ENCODE results near the gene TAC3. TPM values are rescaled to one million over a fixed set of nuclear protein-coding genes. Genes with fewer than 3 reads are reported as not detected.
"Not testable (repeated sequence)": the region's sequence is repeated elsewhere in the genome, so short reads cannot be mapped to it uniquely, and the experiment has no call there.

TAC3 gene
- polyA plus RNA-seq: 13.5 TPM
- long read RNA-seq, donor 1, partial matches to known transcripts: 0 of 3 reads
- long read RNA-seq, donor 1, other reads (novel, unspliced or antisense): 0 of 3 reads
- long read RNA-seq, donor 2, transcript TAC3-209 (7 exons, 816 nt): major isoform, 5 of 5 reads
- long read RNA-seq, donor 2, partial matches to known transcripts: 0 of 5 reads
- long read RNA-seq, donor 2, other reads (novel, unspliced or antisense): 0 of 5 reads
- long read RNA-seq, donor 3: 0 reads
- long read RNA-seq, donor 4: 0 reads
- long read RNA-seq, donor 5, transcript TAC3-209 (7 exons, 816 nt): major isoform, 5 of 5 reads
- long read RNA-seq, donor 5, partial matches to known transcripts: 0 of 5 reads
- long read RNA-seq, donor 5, other reads (novel, unspliced or antisense): 0 of 5 reads
- long read RNA-seq, donor 6, partial matches to known transcripts: 0 of 1 reads
- long read RNA-seq, donor 6, other reads (novel, unspliced or antisense): 0 of 1 reads
- long read RNA-seq, donor 7, partial matches to known transcripts: 6 of 10 reads
- long read RNA-seq, donor 7, other reads (novel, unspliced or antisense): 0 of 10 reads
- long read RNA-seq, donor 8, transcript TAC3-209 (7 exons, 816 nt): major isoform, 10 of 10 reads
- long read RNA-seq, donor 8, partial matches to known transcripts: 0 of 10 reads
- long read RNA-seq, donor 8, other reads (novel, unspliced or antisense): 0 of 10 reads
- long read RNA-seq, donor 9, transcript TAC3-209 (7 exons, 816 nt): major isoform, 6 of 6 reads
- long read RNA-seq, donor 9, partial matches to known transcripts: 0 of 6 reads
- long read RNA-seq, donor 9, other reads (novel, unspliced or antisense): 0 of 6 reads
- long read RNA-seq, donor 10, partial matches to known transcripts: 0 of 5 reads
- long read RNA-seq, donor 10, other reads (novel, unspliced or antisense): 0 of 5 reads
- long read RNA-seq, donor 11, partial matches to known transcripts: 0 of 3 reads
- long read RNA-seq, donor 11, other reads (novel, unspliced or antisense): 0 of 3 reads

GRCh38 chr12:57016348-57016747, at the start of gene TAC3:
TSS of gene TAC3 (minus strand) at chr12:57016529. CDS start at chr12:57015797, 732 bp downstream.
- DNase-seq: no peak
- WGBS (ENCODE audit: insufficient coverage, low lambda C conversion rate): 0% methylated on average over 1 of the region's 6 CpGs
- H3K27me3 ChIP-seq (ENCODE audit: control insufficient read depth, insufficient read depth, low read length): peaks cover 2% of the 10 kb centered on the region
- H3K4me3 ChIP-seq (ENCODE audit: low read length): no peak within 1 kb of the TSS
- no peak within 1 kb of the TSS for H3K27ac ChIP-seq (ENCODE audit: low read length)
- no peaks in the 10 kb centered on the region for H3K4me1 ChIP-seq (ENCODE audit: control insufficient read depth, insufficient read depth, low read length)
- no peaks in the 10 kb centered on the region for H3K9me3 ChIP-seq (ENCODE audit: control insufficient read depth, low read depth, low read length)
- H3K36me3 ChIP-seq (ENCODE audit: control insufficient read depth, insufficient read depth, low read length): no peaks in the 10 kb centered on the region

GRCh38 chr12:57063991-57064685, 47.8 kb upstream of the TAC3 start:
- no peaks in the 10 kb centered on the region for H3K27me3 ChIP-seq (ENCODE audit: control insufficient read depth, insufficient read depth, low read length)
- DNase-seq: no peak
- H3K27ac ChIP-seq (ENCODE audit: low read length): no peak overlapping the region
- peaks cover 13% of the 10 kb centered on the region for H3K4me1 ChIP-seq (ENCODE audit: control insufficient read depth, insufficient read depth, low read length)
- 95% methylated on average over 2 of the region's 5 CpGs for WGBS (ENCODE audit: insufficient coverage, low lambda C conversion rate)
- no peak overlapping the region for H3K4me3 ChIP-seq (ENCODE audit: low read length)
- no peaks in the 10 kb centered on the region for H3K9me3 ChIP-seq (ENCODE audit: control insufficient read depth, low read depth, low read length)
- peaks cover 15% of the 10 kb centered on the region for H3K36me3 ChIP-seq (ENCODE audit: control insufficient read depth, insufficient read depth, low read length)

- no CpG with 5 or more reads among the region's 1 CpG for WGBS (ENCODE audit: insufficient coverage, low lambda C conversion rate)
- Histone ChIP-seq H3K27ac (ENCODE audit: low read length) (no peak overlapping the region), H3K9me3 (ENCODE audit: control insufficient read depth, low read depth, low read length) (no peaks in the 10 kb centered on the region)
Measured at GRCh38 chr12:57058454-57058853, 42.1 kb upstream of the TAC3 start.

GRCh38 chr12:57057067-57057751, 40.9 kb upstream of the TAC3 start:
- Histone ChIP-seq H3K27ac (ENCODE audit: low read length) (peak overlapping the region; percentile 18), H3K36me3 (ENCODE audit: control insufficient read depth, insufficient read depth, low read length) (peaks cover 11% of the 10 kb centered on the region), H3K4me1 (ENCODE audit: control insufficient read depth, insufficient read depth, low read length) (peaks cover 32% of the 10 kb centered on the region), H3K4me3 (ENCODE audit: low read length) (no peak overlapping the region), H3K27me3 (ENCODE audit: control insufficient read depth, insufficient read depth, low read length) (no peaks in the 10 kb centered on the region), H3K9me3 (ENCODE audit: control insufficient read depth, low read depth, low read length) (no peaks in the 10 kb centered on the region)
- WGBS (ENCODE audit: insufficient coverage, low lambda C conversion rate): 100% methylated on average over 1 of the region's 6 CpGs
- peak; percentile 27 to 50 for DNase-seq

More at GRCh38 chr12:57058454-57058853, 42.1 kb upstream of the TAC3 start:
- DNase-seq: no peak
- Histone ChIP-seq H3K4me1 (ENCODE audit: control insufficient read depth, insufficient read depth, low read length) (peaks cover 32% of the 10 kb centered on the region), H3K36me3 (ENCODE audit: control insufficient read depth, insufficient read depth, low read length) (peaks cover 11% of the 10 kb centered on the region), H3K27me3 (ENCODE audit: control insufficient read depth, insufficient read depth, low read length) (no peaks in the 10 kb centered on the region), H3K4me3 (ENCODE audit: low read length) (no peak overlapping the region)

GRCh38 chr12:57055824-57056223, 39.5 kb upstream of the TAC3 start:
- Histone ChIP-seq H3K27ac (ENCODE audit: low read length) (no peak overlapping the region), H3K9me3 (ENCODE audit: control insufficient read depth, low read depth, low read length) (no peaks in the 10 kb centered on the region), H3K4me1 (ENCODE audit: control insufficient read depth, insufficient read depth, low read length) (peaks cover 39% of the 10 kb centered on the region), H3K27me3 (ENCODE audit: control insufficient read depth, insufficient read depth, low read length) (no peaks in the 10 kb centered on the region), H3K36me3 (ENCODE audit: control insufficient read depth, insufficient read depth, low read length) (peaks cover 11% of the 10 kb centered on the region), H3K4me3 (ENCODE audit: low read length) (no peak overlapping the region)
- no peak for DNase-seq
- WGBS (ENCODE audit: insufficient coverage, low lambda C conversion rate): no CpG with 5 or more reads among the region's 3 CpGs

- H3K9me3 ChIP-seq (ENCODE audit: control insufficient read depth, low read depth, low read length); H3K4me3 ChIP-seq (ENCODE audit: low read length); H3K36me3 ChIP-seq (ENCODE audit: control insufficient read depth, insufficient read depth, low read length); H3K27me3 ChIP-seq (ENCODE audit: control insufficient read depth, insufficient read depth, low read length); H3K27ac ChIP-seq (ENCODE audit: low read length); DNase-seq: not testable (repeated sequence)
- peaks cover 32% of the 10 kb centered on the region for H3K4me1 ChIP-seq (ENCODE audit: control insufficient read depth, insufficient read depth, low read length)
- 100% methylated on average over 1 of the region's 4 CpGs for WGBS (ENCODE audit: insufficient coverage, low lambda C conversion rate)
Measured at GRCh38 chr12:57053901-57054300, 37.6 kb upstream of the TAC3 start.

- peaks cover 26% of the 10 kb centered on the region for H3K4me1 ChIP-seq (ENCODE audit: control insufficient read depth, insufficient read depth, low read length)
- H3K36me3 ChIP-seq (ENCODE audit: control insufficient read depth, insufficient read depth, low read length); H3K4me3 ChIP-seq (ENCODE audit: low read length); H3K27me3 ChIP-seq (ENCODE audit: control insufficient read depth, insufficient read depth, low read length); H3K9me3 ChIP-seq (ENCODE audit: control insufficient read depth, low read depth, low read length); DNase-seq; H3K27ac ChIP-seq (ENCODE audit: low read length): not testable (repeated sequence)
- WGBS (ENCODE audit: insufficient coverage, low lambda C conversion rate): no CpG with 5 or more reads among the region's 4 CpGs
Measured at GRCh38 chr12:57053146-57053545, 36.8 kb upstream of the TAC3 start.

- H3K4me3 ChIP-seq (ENCODE audit: low read length): peak overlapping the region; percentile 54
- peaks cover 34% of the 10 kb centered on the region for H3K4me1 ChIP-seq (ENCODE audit: control insufficient read depth, insufficient read depth, low read length)
- DNase-seq: peak; percentile 33 to 74
- no CpG with 5 or more reads among the region's 1 CpG for WGBS (ENCODE audit: insufficient coverage, low lambda C conversion rate)
- peak overlapping the region; percentile 81 for H3K27ac ChIP-seq (ENCODE audit: low read length)
- no peaks in the 10 kb centered on the region for H3K9me3 ChIP-seq (ENCODE audit: control insufficient read depth, low read depth, low read length)
- H3K27me3 ChIP-seq (ENCODE audit: control insufficient read depth, insufficient read depth, low read length): no peaks in the 10 kb centered on the region
- H3K36me3 ChIP-seq (ENCODE audit: control insufficient read depth, insufficient read depth, low read length): peaks cover 19% of the 10 kb centered on the region
Measured at GRCh38 chr12:57051011-57051410, 34.7 kb upstream of the TAC3 start.

GRCh38 chr12:57049890-57050289, 33.6 kb upstream of the TAC3 start, which contains the start of gene MYO1A:
TSS of gene MYO1A (minus strand) at chr12:57050129. CDS start at chr12:57048323, 1,806 bp downstream.
- H3K9me3 ChIP-seq (ENCODE audit: control insufficient read depth, low read depth, low read length): no peaks in the 10 kb centered on the region
- peaks cover 38% of the 10 kb centered on the region for H3K4me1 ChIP-seq (ENCODE audit: control insufficient read depth, insufficient read depth, low read length)
- peak; percentile 78 to 88 for DNase-seq
- no CpG with 5 or more reads among the region's 2 CpGs for WGBS (ENCODE audit: insufficient coverage, low lambda C conversion rate)
- H3K4me3 ChIP-seq (ENCODE audit: low read length): peak within 1 kb of the TSS; percentile 54
- peak within 1 kb of the TSS; percentile 81 for H3K27ac ChIP-seq (ENCODE audit: low read length)
- H3K27me3 ChIP-seq (ENCODE audit: control insufficient read depth, insufficient read depth, low read length): no peaks in the 10 kb centered on the region
- H3K36me3 ChIP-seq (ENCODE audit: control insufficient read depth, insufficient read depth, low read length): peaks cover 29% of the 10 kb centered on the region
